Astrocyte (in vitro differentiated cells and primary cell): ENCODE results near the gene MYH13.

Experiments used
- EZH2 ChIP-seq: IDR thresholded peaks from 2 replicates; pipeline ENCODE4 v1.6.1; 2012; ENCODE audit warnings: mild to moderate bottlenecking, low read length, inconsistent platforms; ENCODE audit not compliant: insufficient read depth
- TF ChIP-seq, protein P1 (sequence below): IDR thresholded peaks from 2 replicates; pipeline ENCODE4 v1.5.1; 2011; ENCODE audit warnings: low read depth, mild to moderate bottlenecking, inconsistent platforms, low read length, moderate library complexity; ENCODE audit not compliant: insufficient read depth

DNA sequence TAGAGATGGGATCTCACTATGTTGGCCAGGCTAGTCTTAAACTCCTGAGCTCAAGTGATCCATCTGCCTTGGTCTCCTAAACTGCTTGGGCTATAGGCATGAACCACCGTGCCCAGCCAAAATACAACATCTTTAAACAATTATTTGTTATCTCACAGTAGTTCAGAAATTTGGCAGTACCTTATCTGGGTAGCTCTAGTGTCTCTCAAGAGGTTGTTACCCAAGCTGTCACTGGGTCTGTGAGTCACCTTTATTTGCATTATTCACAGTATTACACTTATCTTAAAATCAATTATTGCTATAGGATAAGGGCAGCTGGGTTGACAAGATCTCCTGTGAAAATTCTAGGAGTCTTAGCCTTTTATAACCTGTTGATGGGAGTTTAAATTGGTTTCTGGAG is 110.4 kb downstream of the MYH13 start:
- TF ChIP-seq, protein P1, sequence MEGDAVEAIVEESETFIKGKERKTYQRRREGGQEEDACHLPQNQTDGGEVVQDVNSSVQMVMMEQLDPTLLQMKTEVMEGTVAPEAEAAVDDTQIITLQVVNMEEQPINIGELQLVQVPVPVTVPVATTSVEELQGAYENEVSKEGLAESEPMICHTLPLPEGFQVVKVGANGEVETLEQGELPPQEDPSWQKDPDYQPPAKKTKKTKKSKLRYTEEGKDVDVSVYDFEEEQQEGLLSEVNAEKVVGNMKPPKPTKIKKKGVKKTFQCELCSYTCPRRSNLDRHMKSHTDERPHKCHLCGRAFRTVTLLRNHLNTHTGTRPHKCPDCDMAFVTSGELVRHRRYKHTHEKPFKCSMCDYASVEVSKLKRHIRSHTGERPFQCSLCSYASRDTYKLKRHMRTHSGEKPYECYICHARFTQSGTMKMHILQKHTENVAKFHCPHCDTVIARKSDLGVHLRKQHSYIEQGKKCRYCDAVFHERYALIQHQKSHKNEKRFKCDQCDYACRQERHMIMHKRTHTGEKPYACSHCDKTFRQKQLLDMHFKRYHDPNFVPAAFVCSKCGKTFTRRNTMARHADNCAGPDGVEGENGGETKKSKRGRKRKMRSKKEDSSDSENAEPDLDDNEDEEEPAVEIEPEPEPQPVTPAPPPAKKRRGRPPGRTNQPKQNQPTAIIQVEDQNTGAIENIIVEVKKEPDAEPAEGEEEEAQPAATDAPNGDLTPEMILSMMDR = no peak
- no peak for TF ChIP-seq EZH2
